Measurements from ENCODE around the gene PPFIBP2. TPM values are rescaled to one million over a fixed set of nuclear protein-coding genes. Genes with fewer than 3 reads are reported as not detected.

Gene PPFIBP2
- total and polyA plus RNA-seq, 12 donors, result 6.4 to 40.7 (median 21.4) TPM

- WGBS, 2 donors, result 85 to 87% methylated on average over 4 of the region's 4 CpGs
- TF ChIP-seq CTCF (IDR thresholded peaks at IDR 0.05), result no peak
- H3K4me3 ChIP-seq, result no peak overlapping the region
Measured at GRCh38 chr11:7501894-7502293, 11.9 kb upstream of the PPFIBP2 start.

GRCh38 chr11:7506243-7506642 lies 7.6 kb upstream of the PPFIBP2 start:
- intact Hi-C loops (cut with DNase I), result no loop called here
- no peak for TF ChIP-seq CTCF (IDR thresholded peaks at IDR 0.05)
- H3K27ac ChIP-seq, result no peak overlapping the region
- DNase-seq (no peak), ATAC-seq (no peak)
- H3K36me3 ChIP-seq, result peaks cover 0 to 20% (median 0%) of the 10 kb centered on the region in 9 donors
- H3K4me3 ChIP-seq, result no peak overlapping the region
- H3K9me3 ChIP-seq, result no peaks in the 10 kb centered on the region
- peaks cover 0 to 19% (median 5%) of the 10 kb centered on the region in 9 donors for H3K4me1 ChIP-seq
- WGBS, 2 donors, result 93 to 96% methylated on average over 3 of the region's 3 CpGs
- no peaks in the 10 kb centered on the region for H3K27me3 ChIP-seq

More at GRCh38 chr11:7501894-7502293, 11.9 kb upstream of the PPFIBP2 start:
- Histone ChIP-seq H3K9me3 (no peaks in the 10 kb centered on the region), H3K4me1 (peaks cover 0 to 11% (median 0%) of the 10 kb centered on the region in 9 donors), H3K27me3 (no peaks in the 10 kb centered on the region), H3K36me3 (peaks cover 0 to 21% (median 0%) of the 10 kb centered on the region in 9 donors), H3K27ac (no peak overlapping the region)
- intact Hi-C loops (cut with DNase I), result no loop called here
- DNase-seq (no peak), ATAC-seq (no peak)

GRCh38 chr11:7508087-7508486 lies 5.7 kb upstream of the PPFIBP2 start:
- intact Hi-C loops (cut with DNase I), result no loop called here
- no peak for ATAC-seq
- no peaks in the 10 kb centered on the region for H3K27me3 ChIP-seq
- H3K27ac ChIP-seq, result no peak overlapping the region
- peaks cover 0 to 14% (median 0%) of the 10 kb centered on the region in 9 donors for H3K36me3 ChIP-seq
- DNase-seq, result no peak
- H3K9me3 ChIP-seq, result no peaks in the 10 kb centered on the region
- WGBS, 2 donors, result 95 to 96% methylated on average over 3 of the region's 3 CpGs
- no peak overlapping the region for H3K4me3 ChIP-seq
- no peak for TF ChIP-seq CTCF (IDR thresholded peaks at IDR 0.05)
- H3K4me1 ChIP-seq, result peaks cover 10 to 38% (median 23%) of the 10 kb centered on the region in 9 donors

- Histone ChIP-seq H3K36me3 (peaks cover 0 to 6% (median 0%) of the 10 kb centered on the region in 9 donors), H3K27me3 (no peaks in the 10 kb centered on the region), H3K9me3 (no peaks in the 10 kb centered on the region), H3K27ac (no peak overlapping the region), H3K4me1 (peaks cover 10 to 47% (median 32%) of the 10 kb centered on the region in 9 donors), H3K4me3 (no peak overlapping the region)
- intact Hi-C loops (cut with DNase I), result loop anchor here in 5 of 10 donors (5.0 to 10.0 kb wide), 6 partner anchors 42 to 175 kb away; no protein-coding TSS in a partner anchor
- 80 to 83% methylated on average over 2 of the region's 2 CpGs for WGBS, 2 donors
- ATAC-seq (no peak), DNase-seq (no peak)
- no peak for TF ChIP-seq CTCF (IDR thresholded peaks at IDR 0.05)
Measured at GRCh38 chr11:7509966-7510365, 3.8 kb upstream of the PPFIBP2 start.

Data from heart right ventricle (tissue), 16 donors.